Spleen (tissue), 7 donors: ENCODE measurements around the gene CABLES2.

Source experiments
- POLR2A ChIP-seq, 3 donors: fragments of 450-650 bp; IDR thresholded peaks; one replicate each; pipeline ENCODE4 v1.5.1; 2017; ENCODE audit warnings: antibody characterized with exemption in 3 of 3, mild to moderate bottlenecking in 1 of 3
- POLR2AphosphoS5 ChIP-seq, 3 donors: sonication (generic); formaldehyde crosslinking; IDR thresholded peaks; one replicate each; pipeline ENCODE4 v1.5.1; 2017; ENCODE audit warnings: antibody characterized with exemption in 3 of 3
- TF ChIP-seq, protein P1 (sequence below), 11 experiments: fragments of 200-600 bp in 7 of 11; fragments of 450-650 bp in 4 of 11; sonication (generic) in 4 of 11; IDR thresholded peaks in 8 of 11; conservative IDR thresholded peaks in 3 of 11; 1 replicate in 7 of 11; 2 replicates in 4 of 11; pipeline versions ENCODE4 v1.4.0 to v1.8.0; 2016 to 2021; ENCODE audit warnings: antibody characterized with exemption in 11 of 11, inconsistent platforms in 4 of 11, mild to moderate bottlenecking in 1 of 11
- donor health status: DM: no; HTN: no; CAD: no; lungs with moderate emphysema.
- donor health status: DM: no; HTN: no; CAD: no.
- donor health status: DM: no; HTN: no; CAD: no.

DNA sequence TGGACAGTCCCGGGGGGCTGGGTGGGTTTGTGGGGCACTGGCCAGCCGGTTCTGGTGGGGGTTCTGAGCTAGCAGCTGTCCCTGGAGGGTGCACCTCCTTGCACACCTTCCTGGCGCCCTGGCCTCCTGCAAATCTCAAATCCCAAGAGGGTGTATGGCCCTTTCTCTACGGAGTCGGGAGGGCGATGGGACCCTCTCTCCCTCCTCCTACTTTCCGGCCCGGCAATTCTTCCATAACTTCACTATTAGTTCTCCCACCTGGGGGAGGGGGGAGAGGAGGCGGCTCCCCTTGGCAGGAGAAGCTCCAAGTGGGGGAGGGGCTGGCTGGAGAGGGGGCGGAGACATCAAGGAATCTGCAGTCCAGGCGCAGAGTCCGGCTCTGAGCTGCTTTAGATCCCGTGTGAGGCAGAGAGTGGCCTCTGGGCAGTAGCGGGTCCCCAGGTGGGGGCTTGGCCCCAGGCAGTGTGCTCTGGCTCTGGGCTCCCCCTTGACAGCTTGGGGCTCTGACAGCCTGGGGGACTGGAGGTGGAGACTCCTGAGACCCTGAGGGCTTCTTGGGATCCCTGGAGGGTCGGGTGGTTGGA is 38.6 kb downstream of the CABLES2 start:
- TF ChIP-seq, protein P1, sequence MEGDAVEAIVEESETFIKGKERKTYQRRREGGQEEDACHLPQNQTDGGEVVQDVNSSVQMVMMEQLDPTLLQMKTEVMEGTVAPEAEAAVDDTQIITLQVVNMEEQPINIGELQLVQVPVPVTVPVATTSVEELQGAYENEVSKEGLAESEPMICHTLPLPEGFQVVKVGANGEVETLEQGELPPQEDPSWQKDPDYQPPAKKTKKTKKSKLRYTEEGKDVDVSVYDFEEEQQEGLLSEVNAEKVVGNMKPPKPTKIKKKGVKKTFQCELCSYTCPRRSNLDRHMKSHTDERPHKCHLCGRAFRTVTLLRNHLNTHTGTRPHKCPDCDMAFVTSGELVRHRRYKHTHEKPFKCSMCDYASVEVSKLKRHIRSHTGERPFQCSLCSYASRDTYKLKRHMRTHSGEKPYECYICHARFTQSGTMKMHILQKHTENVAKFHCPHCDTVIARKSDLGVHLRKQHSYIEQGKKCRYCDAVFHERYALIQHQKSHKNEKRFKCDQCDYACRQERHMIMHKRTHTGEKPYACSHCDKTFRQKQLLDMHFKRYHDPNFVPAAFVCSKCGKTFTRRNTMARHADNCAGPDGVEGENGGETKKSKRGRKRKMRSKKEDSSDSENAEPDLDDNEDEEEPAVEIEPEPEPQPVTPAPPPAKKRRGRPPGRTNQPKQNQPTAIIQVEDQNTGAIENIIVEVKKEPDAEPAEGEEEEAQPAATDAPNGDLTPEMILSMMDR (IDR thresholded peaks at IDR 0.05 in 8 of 11, conservative IDR thresholded peaks at IDR 0.05 in 3 of 11), result no peak
- TF ChIP-seq POLR2A (IDR thresholded peaks at IDR 0.05), result no peak
- no peak for TF ChIP-seq POLR2AphosphoS5 (IDR thresholded peaks at IDR 0.05)
